Measurements from ENCODE around the gene RNF20. TPM values are rescaled to one million over a fixed set of nuclear protein-coding genes. Genes with fewer than 3 reads are reported as not detected.

Gene RNF20
- total and polyA plus RNA-seq, 4 donors = 8.3 to 13.9 (median 10.9) TPM

DNA sequence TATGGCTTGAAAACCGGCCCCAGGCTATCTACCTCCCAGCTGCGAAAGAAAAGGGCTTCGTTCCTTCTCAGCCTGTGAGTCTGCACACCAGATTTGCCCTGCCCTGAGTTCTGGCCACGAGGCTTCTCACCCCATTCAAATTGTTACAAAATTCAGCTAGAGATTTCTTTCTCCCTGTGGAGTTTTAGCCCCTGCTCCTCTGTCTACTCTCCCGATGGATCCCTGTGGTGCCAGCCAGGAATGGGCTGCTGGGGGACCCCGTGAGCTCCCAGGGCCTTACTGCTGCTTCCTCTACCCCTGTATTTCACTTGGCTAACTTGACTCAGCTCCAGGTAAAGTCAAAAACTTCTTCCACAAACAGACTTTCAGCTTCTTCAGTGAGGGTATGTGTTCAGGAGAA lies 9.3 kb upstream of the RNF20 start:
- no peaks in the 10 kb centered on the region for H3K9me3 ChIP-seq (ENCODE audit: control insufficient read depth in 4 of 4, low read length in 3 of 4)
- 85% methylated on average over 6 of the region's 6 CpGs for WGBS

DNA sequence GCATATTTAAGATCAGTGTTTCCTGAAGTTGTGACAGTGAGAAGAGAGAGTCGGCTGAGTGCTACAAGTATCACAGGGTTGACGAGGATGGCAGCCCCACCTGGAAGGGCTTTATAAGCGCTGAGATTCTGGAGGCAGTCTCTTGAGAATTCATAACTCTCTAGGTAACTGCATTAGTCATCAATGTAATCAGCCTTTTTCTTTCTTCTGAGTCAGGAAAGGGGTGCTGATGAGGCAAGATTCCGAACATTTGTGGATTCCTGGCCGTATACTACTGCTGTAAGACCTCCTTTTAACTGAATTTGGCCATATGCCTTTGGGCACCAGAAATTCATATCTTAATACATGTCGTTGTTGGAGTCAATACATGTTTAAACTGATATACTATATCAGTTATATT lies 6.6 kb upstream of the RNF20 start:
- H3K9me3 ChIP-seq (ENCODE audit: control insufficient read depth in 4 of 4, low read length in 3 of 4) = no peaks in the 10 kb centered on the region
- 83% methylated on average over 6 of the region's 6 CpGs for WGBS
- TF ChIP-seq, protein P1, sequence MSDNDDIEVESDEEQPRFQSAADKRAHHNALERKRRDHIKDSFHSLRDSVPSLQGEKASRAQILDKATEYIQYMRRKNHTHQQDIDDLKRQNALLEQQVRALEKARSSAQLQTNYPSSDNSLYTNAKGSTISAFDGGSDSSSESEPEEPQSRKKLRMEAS (IDR thresholded peaks at IDR 0.05) = no peak
- no peak for TF ChIP-seq HNF4A (conservative IDR thresholded peaks at IDR 0.05)
- TF ChIP-seq, protein P2, sequence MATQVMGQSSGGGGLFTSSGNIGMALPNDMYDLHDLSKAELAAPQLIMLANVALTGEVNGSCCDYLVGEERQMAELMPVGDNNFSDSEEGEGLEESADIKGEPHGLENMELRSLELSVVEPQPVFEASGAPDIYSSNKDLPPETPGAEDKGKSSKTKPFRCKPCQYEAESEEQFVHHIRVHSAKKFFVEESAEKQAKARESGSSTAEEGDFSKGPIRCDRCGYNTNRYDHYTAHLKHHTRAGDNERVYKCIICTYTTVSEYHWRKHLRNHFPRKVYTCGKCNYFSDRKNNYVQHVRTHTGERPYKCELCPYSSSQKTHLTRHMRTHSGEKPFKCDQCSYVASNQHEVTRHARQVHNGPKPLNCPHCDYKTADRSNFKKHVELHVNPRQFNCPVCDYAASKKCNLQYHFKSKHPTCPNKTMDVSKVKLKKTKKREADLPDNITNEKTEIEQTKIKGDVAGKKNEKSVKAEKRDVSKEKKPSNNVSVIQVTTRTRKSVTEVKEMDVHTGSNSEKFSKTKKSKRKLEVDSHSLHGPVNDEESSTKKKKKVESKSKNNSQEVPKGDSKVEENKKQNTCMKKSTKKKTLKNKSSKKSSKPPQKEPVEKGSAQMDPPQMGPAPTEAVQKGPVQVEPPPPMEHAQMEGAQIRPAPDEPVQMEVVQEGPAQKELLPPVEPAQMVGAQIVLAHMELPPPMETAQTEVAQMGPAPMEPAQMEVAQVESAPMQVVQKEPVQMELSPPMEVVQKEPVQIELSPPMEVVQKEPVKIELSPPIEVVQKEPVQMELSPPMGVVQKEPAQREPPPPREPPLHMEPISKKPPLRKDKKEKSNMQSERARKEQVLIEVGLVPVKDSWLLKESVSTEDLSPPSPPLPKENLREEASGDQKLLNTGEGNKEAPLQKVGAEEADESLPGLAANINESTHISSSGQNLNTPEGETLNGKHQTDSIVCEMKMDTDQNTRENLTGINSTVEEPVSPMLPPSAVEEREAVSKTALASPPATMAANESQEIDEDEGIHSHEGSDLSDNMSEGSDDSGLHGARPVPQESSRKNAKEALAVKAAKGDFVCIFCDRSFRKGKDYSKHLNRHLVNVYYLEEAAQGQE (IDR thresholded peaks at IDR 0.05) = no peak
- H3K9ac ChIP-seq (ENCODE audit: low read depth in 1 of 2, low read length in 2 of 2) = no peak overlapping the region
- H3K36me3 ChIP-seq (ENCODE audit: control insufficient read depth in 4 of 4, insufficient read depth in 3 of 4, low read depth in 1 of 4, low read length in 3 of 4) = no peaks in the 10 kb centered on the region
- H3K4me3 ChIP-seq (ENCODE audit: low read depth in 1 of 3, low read length in 3 of 3) = no peak overlapping the region
- no peak for DNase-seq (ENCODE audit: low spot score)
- H3K27me3 ChIP-seq (ENCODE audit: control insufficient read depth in 4 of 4, insufficient read depth in 4 of 4, low read length in 3 of 4) = no peaks in the 10 kb centered on the region
- no peak overlapping the region for H3K27ac ChIP-seq (ENCODE audit: low read depth in 1 of 2, low read length in 2 of 2)
- no peaks in the 10 kb centered on the region for H3K4me1 ChIP-seq (ENCODE audit: control insufficient read depth in 4 of 4, insufficient read depth in 4 of 4, low read length in 3 of 4)

More for the DNA sequence above, 9.3 kb upstream of the RNF20 start:
- Histone ChIP-seq H3K27ac (ENCODE audit: low read depth in 1 of 2, low read length in 2 of 2) (no peak overlapping the region), H3K9ac (ENCODE audit: low read depth in 1 of 2, low read length in 2 of 2) (no peak overlapping the region), H3K27me3 (ENCODE audit: control insufficient read depth in 4 of 4, insufficient read depth in 4 of 4, low read length in 3 of 4) (no peaks in the 10 kb centered on the region), H3K4me1 (ENCODE audit: control insufficient read depth in 4 of 4, insufficient read depth in 4 of 4, low read length in 3 of 4) (no peaks in the 10 kb centered on the region), H3K36me3 (ENCODE audit: control insufficient read depth in 4 of 4, insufficient read depth in 3 of 4, low read depth in 1 of 4, low read length in 3 of 4) (no peaks in the 10 kb centered on the region), H3K4me3 (ENCODE audit: low read depth in 1 of 3, low read length in 3 of 3) (no peak overlapping the region)
- DNase-seq (ENCODE audit: low spot score) = no peak
- TF ChIP-seq RAD21 (IDR thresholded peaks at IDR 0.05) (no peak), HNF4A (conservative IDR thresholded peaks at IDR 0.05) (no peak), SP1 (IDR thresholded peaks at IDR 0.05) (no peak), JUND (IDR thresholded peaks at IDR 0.05) (no peak), FOXA1 (IDR thresholded peaks at IDR 0.05) (no peak), TAF1 (conservative IDR thresholded peaks at IDR 0.05) (no peak), NR2F2 (IDR thresholded peaks at IDR 0.05) (no peak), GABPA (IDR thresholded peaks at IDR 0.05 in 1 of 2, conservative IDR thresholded peaks at IDR 0.05 in 1 of 2) (no peak), YY1 (IDR thresholded peaks at IDR 0.05) (no peak), FOXA2 (IDR thresholded peaks at IDR 0.05) (no peak)
- TF ChIP-seq, protein P3, sequence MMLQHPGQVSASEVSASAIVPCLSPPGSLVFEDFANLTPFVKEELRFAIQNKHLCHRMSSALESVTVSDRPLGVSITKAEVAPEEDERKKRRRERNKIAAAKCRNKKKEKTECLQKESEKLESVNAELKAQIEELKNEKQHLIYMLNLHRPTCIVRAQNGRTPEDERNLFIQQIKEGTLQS (IDR thresholded peaks at IDR 0.05) = no peak
- TF ChIP-seq, protein P4, sequence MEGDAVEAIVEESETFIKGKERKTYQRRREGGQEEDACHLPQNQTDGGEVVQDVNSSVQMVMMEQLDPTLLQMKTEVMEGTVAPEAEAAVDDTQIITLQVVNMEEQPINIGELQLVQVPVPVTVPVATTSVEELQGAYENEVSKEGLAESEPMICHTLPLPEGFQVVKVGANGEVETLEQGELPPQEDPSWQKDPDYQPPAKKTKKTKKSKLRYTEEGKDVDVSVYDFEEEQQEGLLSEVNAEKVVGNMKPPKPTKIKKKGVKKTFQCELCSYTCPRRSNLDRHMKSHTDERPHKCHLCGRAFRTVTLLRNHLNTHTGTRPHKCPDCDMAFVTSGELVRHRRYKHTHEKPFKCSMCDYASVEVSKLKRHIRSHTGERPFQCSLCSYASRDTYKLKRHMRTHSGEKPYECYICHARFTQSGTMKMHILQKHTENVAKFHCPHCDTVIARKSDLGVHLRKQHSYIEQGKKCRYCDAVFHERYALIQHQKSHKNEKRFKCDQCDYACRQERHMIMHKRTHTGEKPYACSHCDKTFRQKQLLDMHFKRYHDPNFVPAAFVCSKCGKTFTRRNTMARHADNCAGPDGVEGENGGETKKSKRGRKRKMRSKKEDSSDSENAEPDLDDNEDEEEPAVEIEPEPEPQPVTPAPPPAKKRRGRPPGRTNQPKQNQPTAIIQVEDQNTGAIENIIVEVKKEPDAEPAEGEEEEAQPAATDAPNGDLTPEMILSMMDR (IDR thresholded peaks at IDR 0.05; ENCODE audit: low read depth, low read length, missing input control) = no peak
- TF ChIP-seq, protein P5, sequence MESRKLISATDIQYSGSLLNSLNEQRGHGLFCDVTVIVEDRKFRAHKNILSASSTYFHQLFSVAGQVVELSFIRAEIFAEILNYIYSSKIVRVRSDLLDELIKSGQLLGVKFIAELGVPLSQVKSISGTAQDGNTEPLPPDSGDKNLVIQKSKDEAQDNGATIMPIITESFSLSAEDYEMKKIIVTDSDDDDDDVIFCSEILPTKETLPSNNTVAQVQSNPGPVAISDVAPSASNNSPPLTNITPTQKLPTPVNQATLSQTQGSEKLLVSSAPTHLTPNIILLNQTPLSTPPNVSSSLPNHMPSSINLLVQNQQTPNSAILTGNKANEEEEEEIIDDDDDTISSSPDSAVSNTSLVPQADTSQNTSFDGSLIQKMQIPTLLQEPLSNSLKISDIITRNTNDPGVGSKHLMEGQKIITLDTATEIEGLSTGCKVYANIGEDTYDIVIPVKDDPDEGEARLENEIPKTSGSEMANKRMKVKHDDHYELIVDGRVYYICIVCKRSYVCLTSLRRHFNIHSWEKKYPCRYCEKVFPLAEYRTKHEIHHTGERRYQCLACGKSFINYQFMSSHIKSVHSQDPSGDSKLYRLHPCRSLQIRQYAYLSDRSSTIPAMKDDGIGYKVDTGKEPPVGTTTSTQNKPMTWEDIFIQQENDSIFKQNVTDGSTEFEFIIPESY (IDR thresholded peaks at IDR 0.05) = no peak
- TF ChIP-seq, protein P2 (IDR thresholded peaks at IDR 0.05) = no peak
- TF ChIP-seq, protein P1 (IDR thresholded peaks at IDR 0.05) = no peak
